ENCODE results near the gene IL1RL1. TPM values are rescaled to one million over a fixed set of nuclear protein-coding genes. Genes with fewer than 3 reads are reported as not detected.
A peak's percentile ranks its signal among the peaks of the same experiment; 100 is the strongest.

IL1RL1 gene
- total RNA-seq, 1 experiment from 2014 or later: 5.7 TPM

GRCh38 chr2:102294802-102295489, 16.4 kb upstream of the IL1RL1 start:
- DNase-seq: peak; percentile 77
- Histone ChIP-seq H3K9ac (ENCODE audit: low read length) (no peak overlapping the region; the same call in 1 of the 2 replicates), H3K36me3 (ENCODE audit: low read depth, low read length) (no peaks in the 10 kb centered on the region), H3K27me3 (ENCODE audit: low read length) (no peaks in the 10 kb centered on the region), H3K9me2 (replicated peaks; ENCODE audit: low read length) (no peaks in the 10 kb centered on the region), H3K4me3 (ENCODE audit: low read length) (no peak overlapping the region), H3K79me2 (ENCODE audit: low read length) (no peaks in the 10 kb centered on the region), H3K4me1 (ENCODE audit: insufficient read depth, low read length) (peaks cover 14% of the 10 kb centered on the region), H4K20me1 (ENCODE audit: low read length) (no peaks in the 10 kb centered on the region), H3K9me3 (ENCODE audit: low read length) (no peaks in the 10 kb centered on the region), H3K4me2 (ENCODE audit: low read length) (peak overlapping the region; percentile 46), H3K27ac (ENCODE audit: low read length) (peak overlapping the region; percentile 32), H3F3A (ENCODE audit: low read length, unreplicated experiment) (no peaks in the 10 kb centered on the region), H2AFZ (ENCODE audit: low read length) (no peak overlapping the region)
- TF ChIP-seq CTCF (conservative IDR thresholded peaks at IDR 0.05; ENCODE audit: low read depth, low read length) (no peak), EZH2phosphoT487 (IDR thresholded peaks at IDR 0.05; ENCODE audit: borderline replicate concordance, low read length) (no peak)
- ChIA-PET CTCF (interaction anchor here (1.0 kb wide), 1 partner anchor 9 kb away, joined by 5 read pairs; no protein-coding TSS in a partner anchor), POLR2A (ENCODE audit: unreplicated experiment) (interaction anchor here (0.7 kb wide), 1 partner anchor 1293 kb away, joined by 3 read pairs; no protein-coding TSS in a partner anchor)
- peak; percentile 99 for ATAC-seq
- BruUV-seq (replicated peaks): no TSS peak
- intact Hi-C loops (cut with micrococcal nuclease): no loop called here

GRCh38 chr2:102295566-102295965, 15.8 kb upstream of the IL1RL1 start:
- H3K4me1 ChIP-seq (ENCODE audit: insufficient read depth, low read length): peaks cover 14% of the 10 kb centered on the region
- no TSS peak for BruUV-seq (replicated peaks)

More at GRCh38 chr2:102295566-102295965, 15.8 kb upstream of the IL1RL1 start:
- TF ChIP-seq CTCF (conservative IDR thresholded peaks at IDR 0.05; ENCODE audit: low read depth, low read length): no peak
- TF ChIP-seq EZH2 (IDR thresholded peaks at IDR 0.05; ENCODE audit: low read length, unreplicated experiment): no peak
- Histone ChIP-seq H3K4me3 (ENCODE audit: low read length) (no peak overlapping the region), H3F3A (ENCODE audit: low read length, unreplicated experiment) (no peaks in the 10 kb centered on the region), H3K9me2 (replicated peaks; ENCODE audit: low read length) (no peaks in the 10 kb centered on the region), H3K36me3 (ENCODE audit: low read depth, low read length) (no peaks in the 10 kb centered on the region), H3K4me2 (ENCODE audit: low read length) (no peak overlapping the region), H3K79me2 (ENCODE audit: low read length) (no peaks in the 10 kb centered on the region), H3K27ac (ENCODE audit: low read length) (no peak overlapping the region), H4K20me1 (ENCODE audit: low read length) (no peaks in the 10 kb centered on the region), H2AFZ (ENCODE audit: low read length) (no peak overlapping the region), H3K9me3 (ENCODE audit: low read length) (no peaks in the 10 kb centered on the region), H3K9ac (ENCODE audit: low read length) (no peak overlapping the region), H3K27me3 (ENCODE audit: low read length) (no peaks in the 10 kb centered on the region)
- POLR2A ChIA-PET (ENCODE audit: unreplicated experiment): interaction anchor here (0.7 kb wide), 1 partner anchor 1294 kb away, joined by 3 read pairs; no protein-coding TSS in a partner anchor
- ATAC-seq (no peak), DNase-seq (no peak)
- CTCF ChIA-PET: interaction anchor here (1.0 kb wide), 1 partner anchor 10 kb away, joined by 5 read pairs; no protein-coding TSS in a partner anchor
- intact Hi-C loops (cut with micrococcal nuclease): no loop called here
